Stimulated activated CD8-positive, alpha-beta memory T cell treated with anti-CD3 and anti-CD28 coated beads, Interleukin-7, amount 100 ng/mL, for 4 hours (primary cell): ENCODE data around the gene PGD.
"Not testable (repeated sequence)": the region's sequence is repeated elsewhere in the genome, so short reads cannot be mapped to it uniquely, and the experiment has no call there.

Source experiments
- DNase-seq, 2 donors: peaks; one replicate each; pipeline ENCODE4 v3.0.0-alpha.2; 2020; ENCODE audit warnings: low read depth in 2 of 2

Gene PGD

DNA sequence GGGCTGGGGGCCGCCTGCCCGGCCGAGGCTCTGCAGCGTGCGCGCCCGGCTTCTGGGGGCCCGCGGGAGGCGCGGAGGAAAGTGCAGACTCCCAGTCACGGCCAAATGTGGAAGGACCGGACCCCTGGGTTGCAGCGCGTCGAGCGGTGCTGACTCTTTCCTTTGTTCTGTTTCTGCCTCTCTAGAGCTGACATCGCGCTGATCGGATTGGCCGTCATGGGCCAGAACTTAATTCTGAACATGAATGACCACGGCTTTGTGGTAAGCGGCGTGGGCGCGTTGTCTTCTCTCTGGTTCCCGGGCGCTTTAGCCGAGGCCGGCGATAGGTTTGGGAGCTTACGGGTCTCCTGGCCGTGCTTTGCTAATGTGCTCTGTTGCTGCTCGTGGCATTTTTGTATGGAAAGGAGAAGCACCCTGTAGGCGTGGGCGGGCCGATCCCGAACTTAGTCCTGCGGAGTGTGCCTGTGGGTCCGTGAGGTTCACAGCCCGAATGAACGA is 629 bp downstream of the PGD start:
- DNase-seq, result no peak

GRCh38 chr1:10400013-10400412 is 1.1 kb downstream of the PGD start:
- no peak for DNase-seq

GRCh38 chr1:10401281-10401680 is 2.4 kb downstream of the PGD start:
- DNase-seq, result no peak

DNA sequence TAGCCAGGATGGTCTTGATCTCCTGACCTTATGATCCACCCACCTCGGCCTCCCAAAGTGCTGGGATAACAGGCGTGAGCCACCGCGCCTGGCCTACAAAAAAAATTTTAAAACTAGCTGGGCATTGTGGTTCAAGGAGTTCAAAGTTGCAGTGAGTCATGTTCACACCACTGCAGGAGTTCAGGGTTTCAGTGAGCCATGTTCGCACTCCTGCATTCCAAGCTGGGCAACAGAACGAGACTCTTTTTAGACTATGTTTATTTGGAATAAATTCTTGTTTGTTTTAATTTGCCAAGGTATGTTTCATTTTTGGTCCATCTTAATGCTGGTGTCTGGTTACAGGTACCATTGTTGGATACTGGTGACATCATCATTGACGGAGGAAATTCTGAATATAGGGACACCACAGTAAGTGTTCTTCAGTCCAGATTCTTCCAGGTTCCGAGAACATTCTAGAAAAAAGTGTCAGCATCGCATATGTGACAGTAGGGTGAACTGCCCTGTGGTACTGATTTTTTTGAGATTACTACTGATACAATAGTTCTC is 3.9 kb downstream of the PGD start:
- no peak for DNase-seq

- no peak for DNase-seq
Observed at GRCh38 chr1:10407201-10407600, 8.3 kb downstream of the PGD start.

GRCh38 chr1:10415211-10415930 is 16.5 kb downstream of the PGD start:
- DNase-seq, result no peak

GRCh38 chr1:10415967-10416366 is 17.1 kb downstream of the PGD start:
- DNase-seq, result not testable (repeated sequence)

DNA sequence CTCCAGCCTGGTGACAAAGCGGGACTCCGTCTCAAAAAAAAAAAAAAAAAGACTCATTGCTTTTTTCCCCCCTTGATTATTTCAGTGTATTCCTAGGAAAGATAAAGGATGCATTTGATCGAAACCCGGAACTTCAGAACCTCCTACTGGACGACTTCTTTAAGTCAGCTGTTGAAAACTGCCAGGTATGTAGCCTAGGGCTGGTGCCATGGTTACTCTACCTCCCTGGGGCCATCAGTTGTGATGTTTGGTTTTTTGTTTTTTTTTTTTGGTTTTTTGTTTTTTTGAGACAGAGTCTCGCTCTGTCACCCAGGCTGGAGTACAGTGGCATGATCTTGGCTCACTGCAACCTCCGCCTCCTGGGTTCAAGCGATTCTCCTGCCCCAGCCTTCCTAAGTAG is 19.9 kb downstream of the PGD start:
- not testable (repeated sequence) for DNase-seq

GRCh38 chr1:10419351-10419750 is 20.5 kb downstream of the PGD start:
- DNase-seq, result no peak

- no peak for DNase-seq
Observed at GRCh38 chr1:10421637-10422036, 22.8 kb downstream of the PGD start.

DNA sequence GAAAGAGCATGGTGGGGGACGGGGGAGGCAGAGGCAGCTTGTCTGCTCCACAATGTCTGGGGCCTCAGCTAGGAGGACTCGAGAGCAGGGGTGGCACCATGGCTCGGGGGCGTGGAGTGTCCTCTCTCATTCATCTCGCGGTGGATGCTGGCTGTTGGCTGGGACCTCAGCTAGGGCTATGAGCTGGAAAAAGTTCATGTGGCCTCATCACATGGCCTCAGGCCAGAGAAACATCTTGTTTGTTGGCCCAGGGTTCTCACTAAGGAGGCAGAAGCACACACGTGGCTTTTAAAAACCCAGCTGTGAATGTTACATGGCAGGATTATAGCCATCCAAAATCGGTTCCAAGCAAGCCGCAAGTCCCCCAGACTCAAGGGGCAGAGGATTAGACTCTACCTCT is 25.2 kb downstream of the PGD start:
- no peak for DNase-seq

DNA sequence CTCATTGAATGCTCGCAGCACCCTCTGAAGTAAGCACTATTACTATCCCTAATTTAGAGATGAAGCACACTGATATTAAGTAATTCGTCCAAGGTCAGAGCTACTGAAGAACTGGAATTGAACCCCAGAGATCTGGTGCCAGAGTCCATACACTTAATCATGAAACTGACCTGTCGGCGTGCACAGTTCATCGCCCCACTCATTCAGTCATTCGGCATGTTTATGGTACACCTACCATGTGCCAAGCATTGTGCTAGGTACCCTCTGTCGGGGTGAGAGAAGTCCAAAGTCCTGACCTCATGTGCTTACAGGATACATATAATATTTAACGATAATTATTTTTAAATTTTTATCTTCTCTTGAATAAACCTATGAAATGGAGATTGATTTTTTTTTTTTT is 25.8 kb downstream of the PGD start:
- no peak for DNase-seq

GRCh38 chr1:10425826-10426534 is 27.1 kb downstream of the PGD start:
- not testable (repeated sequence) for DNase-seq

DNA sequence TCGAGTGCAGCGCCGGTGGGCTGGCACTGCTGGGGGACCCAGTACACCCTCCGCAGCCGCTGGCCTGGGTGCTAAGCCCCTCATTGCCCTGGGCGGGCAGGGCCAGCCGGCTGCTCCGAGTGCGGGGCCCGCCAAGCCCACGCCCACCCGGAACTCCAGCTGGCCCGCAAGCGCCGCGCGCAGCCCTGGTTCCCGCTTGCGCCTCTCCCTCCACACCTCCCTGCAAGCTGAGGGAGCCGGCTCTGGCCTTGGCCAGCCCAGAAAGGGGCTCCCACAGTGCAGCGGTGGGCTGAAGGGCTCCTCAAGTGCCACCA is 27.6 kb downstream of the PGD start:
- not testable (repeated sequence) for DNase-seq

GRCh38 chr1:10428984-10429383 is 30.1 kb downstream of the PGD start:
- DNase-seq, result no peak

DNA sequence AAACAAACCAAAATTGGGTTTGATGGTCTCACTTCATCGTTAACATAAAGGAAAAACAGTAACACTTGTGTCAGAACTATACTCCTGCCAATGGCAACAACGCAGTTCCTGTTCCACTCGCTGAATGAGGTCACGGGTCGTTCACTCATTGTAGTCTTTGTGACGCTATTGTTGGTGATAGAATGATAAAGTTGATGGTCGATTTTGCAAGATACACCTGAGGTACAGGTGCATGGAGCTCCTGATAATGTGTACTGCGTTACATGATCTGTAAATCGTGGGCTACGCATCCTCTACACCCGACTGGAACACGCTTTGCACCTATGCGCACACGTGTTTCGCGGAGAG is 31.0 kb downstream of the PGD start:
- DNase-seq, result no peak

DNA sequence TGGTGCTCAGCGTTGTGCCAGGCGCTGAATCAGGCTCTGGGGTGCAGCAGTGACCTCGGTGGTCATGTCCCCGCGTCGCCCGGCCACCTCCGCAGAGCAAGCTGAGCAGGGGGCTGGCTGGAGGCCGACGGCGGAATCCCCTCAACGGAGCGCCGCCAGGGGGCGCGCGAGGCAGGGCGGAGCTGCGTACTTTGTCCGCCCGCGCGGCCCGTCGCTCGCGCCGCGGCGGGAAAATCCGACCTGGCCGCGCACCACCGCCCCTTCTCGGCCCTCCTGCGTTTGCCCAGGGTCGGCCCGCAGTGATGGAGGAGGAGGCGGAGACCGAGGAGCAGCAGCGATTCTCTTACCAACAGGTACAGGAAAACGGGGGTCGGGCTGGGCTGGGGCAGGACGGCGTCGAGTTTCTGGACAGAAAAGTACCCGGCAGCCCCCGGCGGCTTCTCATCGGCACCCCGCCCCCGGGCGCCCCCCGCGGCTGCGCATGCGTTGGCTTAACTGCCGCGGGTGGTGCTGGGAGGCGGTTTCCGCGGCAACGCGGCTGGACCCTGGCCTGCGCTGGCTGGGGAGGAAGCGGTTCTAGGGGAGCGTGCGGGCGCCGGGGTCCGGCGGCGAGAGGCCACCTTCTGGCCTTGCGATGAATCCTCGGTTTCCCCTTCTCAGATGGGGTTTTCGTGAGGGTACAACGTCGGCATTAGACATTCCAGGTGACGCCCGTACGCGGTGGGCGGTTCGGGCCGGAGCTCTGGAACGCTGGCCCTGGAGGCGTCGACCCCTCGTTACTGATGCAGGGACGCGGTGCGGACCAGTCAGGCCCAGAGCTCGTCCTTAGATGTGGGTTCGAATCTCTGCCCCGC is 31.6 kb downstream of the PGD start, which contains the start of gene CENPS:
Gene CENPS, plus strand, starts transcription at position 218 of the 854 bp plus-strand sequence. Its CDS starts 85 bp downstream, at position 303.
- peak; percentile 80 to 90 for DNase-seq

DNA sequence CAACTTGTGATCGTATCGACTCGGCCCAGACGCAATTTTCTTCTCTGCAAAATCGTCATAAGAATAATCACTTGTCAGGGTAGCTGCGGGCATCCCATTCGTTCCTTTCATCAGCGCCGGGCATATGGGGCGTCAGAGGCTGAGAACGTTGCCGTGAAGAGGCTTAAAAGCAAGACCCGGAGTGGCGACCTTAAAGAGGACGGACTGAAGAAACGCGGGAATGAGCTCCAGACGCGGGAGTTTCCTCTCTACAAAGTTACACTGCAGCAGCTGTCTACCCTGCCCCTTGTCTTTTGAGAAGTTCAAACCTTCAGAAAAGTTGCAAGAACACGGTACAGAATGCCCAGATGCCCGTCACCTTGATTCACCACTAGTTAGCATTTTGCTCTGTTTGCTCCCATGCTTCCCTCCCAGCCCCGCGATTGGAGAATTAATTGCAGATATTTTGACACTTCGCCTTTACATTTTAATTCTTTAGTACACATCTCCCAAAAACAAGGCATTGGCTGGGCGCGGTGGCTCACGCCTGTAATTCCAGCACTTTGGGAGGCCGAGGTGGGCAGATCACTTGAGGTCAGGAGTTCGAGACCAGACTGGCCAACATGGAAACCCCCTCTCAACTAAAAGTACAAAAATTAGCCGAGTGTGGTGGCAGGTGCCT is 32.3 kb downstream of the PGD start:
- DNase-seq, result no peak

GRCh38 chr1:10432910-10433700 is 34.2 kb downstream of the PGD start:
- no peak for DNase-seq

GRCh38 chr1:10433790-10434189 is 34.9 kb downstream of the PGD start:
- no peak for DNase-seq

- no peak for DNase-seq
Observed at GRCh38 chr1:10434590-10434989, 35.7 kb downstream of the PGD start.
